ENCODE results near the gene NUCKS1. TPM values are rescaled to one million over a fixed set of nuclear protein-coding genes. Genes with fewer than 3 reads are reported as not detected.

The NUCKS1 gene
- polyA plus RNA-seq, 3 donors, result 396 to 473 (median 397) TPM

DNA sequence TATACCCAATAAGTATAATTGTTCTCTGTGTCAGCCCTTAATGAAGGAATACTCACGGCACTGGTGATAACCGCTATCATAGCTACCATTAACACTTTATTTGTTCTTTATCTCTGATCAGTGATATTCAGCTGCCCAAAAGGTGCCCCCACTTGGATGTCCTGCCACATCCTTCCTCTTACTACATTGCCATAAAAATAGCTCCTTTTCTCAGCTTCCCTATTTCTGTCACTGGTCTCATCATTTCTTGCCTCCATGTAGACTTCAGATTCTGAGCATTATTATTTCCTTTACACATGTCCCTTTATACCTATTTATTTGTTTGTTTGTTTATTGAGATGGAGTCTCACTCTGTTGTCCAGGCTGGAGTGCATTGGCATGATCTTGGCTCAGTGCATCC is 28.0 kb upstream of the NUCKS1 start:
- no peak for DNase-seq (ENCODE audit: extremely low read depth in 1 of 11, low read depth in 9 of 11, low spot score in 4 of 11)

DNA sequence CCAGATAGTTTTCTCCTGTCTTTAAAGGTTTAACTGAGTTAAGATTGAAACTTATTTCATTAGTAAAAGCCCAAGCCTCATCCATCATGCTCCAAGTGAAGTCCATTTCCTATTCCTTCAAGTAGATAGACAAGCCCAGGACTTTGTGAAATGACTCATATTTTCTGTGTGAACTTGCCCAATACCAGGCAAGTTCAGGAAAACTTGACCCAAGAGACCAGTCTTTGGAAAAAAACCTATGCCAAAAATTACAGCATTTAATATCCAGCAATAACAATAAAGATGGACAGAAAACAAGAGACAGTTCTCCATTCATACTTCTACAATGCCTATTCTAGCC is 25.7 kb upstream of the NUCKS1 start:
- DNase-seq (ENCODE audit: extremely low read depth in 1 of 11, low read depth in 9 of 11, low spot score in 4 of 11), result no peak

DNA sequence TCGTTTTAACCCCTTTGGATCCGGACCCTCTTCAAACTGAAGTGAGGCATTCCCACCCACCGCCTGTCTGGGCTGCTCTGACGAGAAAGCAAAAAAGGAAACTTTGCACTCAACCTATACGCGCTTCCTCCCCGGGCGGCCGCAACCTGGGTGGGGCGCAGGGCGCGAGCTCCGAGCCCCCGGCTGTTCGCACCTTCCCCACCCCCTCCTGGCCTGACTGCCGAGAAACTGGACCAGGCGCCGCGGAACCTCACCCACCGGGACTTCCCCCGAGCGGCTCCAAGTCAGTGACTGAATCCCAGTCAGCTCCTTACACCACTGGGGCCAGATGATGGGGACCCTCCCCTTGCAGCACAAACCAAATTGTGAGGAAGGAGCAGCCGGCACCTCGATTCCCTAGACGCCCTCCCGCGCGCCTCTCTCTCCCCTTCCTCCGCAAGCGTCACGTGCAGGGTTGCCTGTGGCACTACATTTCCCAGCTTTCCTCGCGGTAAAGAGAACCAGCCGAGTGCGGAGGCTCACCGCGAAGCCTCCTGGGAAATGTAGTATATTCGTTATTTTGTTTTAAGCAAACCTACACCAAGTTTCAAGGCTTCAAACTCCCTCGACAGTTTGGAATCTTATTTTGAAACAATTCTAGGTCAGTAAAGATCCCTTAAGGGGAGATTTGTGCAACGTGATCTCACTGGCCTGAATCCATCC is 25.2 kb upstream of the NUCKS1 start, which contains the start of gene RAB29:
RAB29 (minus strand) TSS at position 468 of the 702 bp plus-strand sequence. CDS start 526 bp downstream, outside the sequence.
- DNase-seq (ENCODE audit: extremely low read depth in 1 of 11, low read depth in 9 of 11, low spot score in 4 of 11), result peak; percentile 31 to 76 (median 62)

DNA sequence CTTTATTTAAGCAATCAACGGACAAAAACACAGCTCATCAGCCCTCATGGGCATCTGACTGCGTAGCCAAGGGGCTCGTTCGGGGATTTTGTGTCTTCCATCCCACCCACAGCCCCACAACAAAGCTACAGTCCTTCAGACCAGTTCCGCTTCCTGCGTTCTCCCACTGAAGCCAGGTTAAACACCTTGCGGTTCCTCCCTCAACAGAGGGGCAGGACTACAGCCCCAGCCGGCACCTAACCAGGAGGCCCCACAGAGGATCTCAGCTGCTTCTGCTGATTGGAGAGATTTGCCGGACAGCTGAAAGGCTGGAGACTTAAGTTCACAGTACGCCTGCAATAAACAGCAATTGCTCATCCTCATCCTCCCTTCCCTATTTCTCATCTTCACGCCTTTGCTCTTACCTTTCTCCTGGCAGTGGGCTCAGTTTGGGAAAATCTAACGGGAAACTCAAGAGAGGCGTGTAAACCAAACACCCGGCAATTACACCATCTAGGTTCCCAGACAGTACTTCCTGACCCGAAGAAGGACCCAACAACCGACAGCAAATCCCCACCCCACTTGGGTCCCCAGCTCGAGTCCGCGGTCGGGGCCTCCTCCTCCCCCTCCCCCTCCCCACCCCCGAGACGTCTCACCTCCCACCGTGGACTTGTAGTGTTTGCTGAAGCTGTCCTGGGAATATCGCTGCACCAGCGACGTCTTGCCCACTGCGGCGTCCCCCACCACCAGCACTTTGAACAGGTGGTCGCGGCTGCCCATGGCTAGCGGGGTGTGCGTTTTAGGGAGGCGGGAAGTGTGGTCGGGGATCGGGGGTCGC is 24.4 kb upstream of the NUCKS1 start:
- DNase-seq (ENCODE audit: extremely low read depth in 1 of 11, low read depth in 9 of 11, low spot score in 4 of 11), result no peak

DNA sequence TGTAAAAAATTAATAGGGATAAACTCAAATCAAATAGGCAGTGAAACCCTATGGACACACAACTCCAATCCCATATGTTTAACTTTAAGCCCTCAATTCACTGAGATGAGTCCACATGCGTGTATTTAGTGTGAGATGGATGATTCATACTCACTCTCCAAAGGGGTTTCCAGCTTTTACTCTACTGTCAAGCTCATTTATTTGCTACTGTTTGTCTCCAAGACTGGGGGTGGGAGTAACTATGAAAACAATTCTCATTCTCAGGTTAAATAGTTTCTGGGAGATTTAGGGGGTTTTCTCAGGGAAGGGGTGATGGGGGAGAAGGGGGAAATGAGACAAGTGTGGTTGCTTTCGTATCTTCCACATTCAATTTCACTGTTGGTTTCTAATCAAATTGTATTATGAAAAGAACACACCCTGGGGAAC is 22.6 kb upstream of the NUCKS1 start:
- no peak for DNase-seq (ENCODE audit: extremely low read depth in 1 of 11, low read depth in 9 of 11, low spot score in 4 of 11)

DNA sequence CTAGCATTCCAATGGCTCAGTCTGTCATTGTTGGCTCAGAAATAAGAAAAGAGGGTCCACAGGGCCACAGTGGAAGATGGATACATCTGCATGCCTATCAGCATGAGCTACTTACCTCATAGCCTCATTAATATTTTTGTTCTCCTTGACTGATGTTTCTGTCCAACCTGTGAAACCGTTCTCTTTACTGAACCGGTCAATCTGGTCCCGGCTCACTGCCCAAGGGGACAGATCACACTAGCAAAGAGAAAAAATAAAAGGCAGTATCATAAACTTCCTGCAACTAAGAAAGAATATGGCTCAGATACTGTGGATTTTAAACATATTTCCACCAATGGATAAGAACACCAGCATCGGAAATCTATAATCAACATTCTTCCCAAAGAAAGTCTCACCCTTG is 20.6 kb upstream of the NUCKS1 start:
- no peak for DNase-seq (ENCODE audit: extremely low read depth in 1 of 11, low read depth in 9 of 11, low spot score in 4 of 11)

DNA sequence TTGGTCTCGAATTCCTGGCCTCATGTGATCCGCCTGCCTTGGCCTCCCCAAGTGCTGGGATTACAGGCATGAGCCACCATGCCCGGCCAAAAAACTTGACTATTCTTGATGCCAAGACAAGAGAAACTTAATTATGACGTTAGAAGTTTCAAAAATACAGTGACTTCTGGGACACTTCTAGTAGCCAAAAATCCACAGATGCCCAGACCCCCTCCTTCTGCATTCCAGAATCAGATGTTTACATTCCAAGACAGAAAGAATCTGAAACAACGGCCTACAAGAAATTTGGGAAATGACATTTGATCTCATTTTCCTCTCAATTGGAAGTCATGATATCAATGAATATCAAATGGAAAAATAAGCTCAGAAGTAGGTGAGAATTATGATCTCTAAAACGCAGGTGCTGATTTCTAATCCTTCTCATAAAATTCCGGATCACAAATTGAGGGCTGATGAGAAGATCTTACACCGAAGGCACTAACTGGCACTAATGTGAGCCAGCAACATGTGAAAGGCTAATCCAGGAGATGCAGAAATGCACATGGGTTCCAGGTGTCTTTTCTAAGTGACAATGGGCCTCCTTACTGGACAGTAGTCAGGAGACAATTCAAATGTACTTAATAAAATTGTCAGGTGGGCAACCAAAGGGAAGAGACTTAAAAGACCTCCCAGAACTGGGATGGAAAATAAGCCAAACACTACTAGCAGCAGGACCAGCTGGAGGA is 19.8 kb upstream of the NUCKS1 start:
- DNase-seq (ENCODE audit: extremely low read depth in 1 of 11, low read depth in 9 of 11, low spot score in 4 of 11), result no peak

DNA sequence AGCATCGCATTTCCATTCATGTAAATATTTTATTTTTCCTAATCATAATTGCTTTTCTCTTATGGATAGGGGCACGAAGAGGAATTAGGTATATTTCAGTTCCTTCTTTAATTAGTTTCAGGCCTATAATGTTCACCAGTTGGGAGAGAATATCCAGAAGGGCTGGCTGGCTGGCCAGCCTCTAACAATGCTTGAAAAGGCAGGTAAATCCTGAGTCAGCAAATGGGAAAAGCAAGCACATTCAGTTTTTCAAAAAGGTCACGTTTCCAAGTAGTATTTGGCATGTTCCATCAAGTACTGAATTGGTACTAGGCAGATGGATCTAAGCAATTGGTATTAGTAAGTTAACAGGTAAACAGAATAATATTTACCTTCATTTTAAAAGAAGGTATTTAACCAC is 17.3 kb upstream of the NUCKS1 start:
- no peak for DNase-seq (ENCODE audit: extremely low read depth in 1 of 11, low read depth in 9 of 11, low spot score in 4 of 11)

DNA sequence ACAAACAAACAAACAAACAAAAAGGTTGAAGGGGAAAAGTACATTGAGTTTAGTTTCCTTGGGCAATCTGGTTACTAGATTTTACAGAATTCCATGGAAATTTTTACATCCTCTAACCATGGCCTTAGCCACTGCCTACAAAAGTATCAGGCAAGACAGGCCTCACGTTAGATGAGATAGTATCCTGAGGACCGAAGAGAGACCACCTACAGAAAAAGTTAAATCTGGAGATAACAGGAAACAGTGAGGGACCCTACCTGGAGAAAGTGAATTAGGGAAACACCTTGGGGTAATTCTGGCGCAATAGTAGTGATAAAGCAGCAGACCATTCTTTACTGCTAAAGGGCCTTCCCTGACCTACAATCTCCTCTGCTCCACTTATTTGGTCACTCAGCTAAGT is 16.6 kb upstream of the NUCKS1 start:
- no peak for DNase-seq (ENCODE audit: extremely low read depth in 1 of 11, low read depth in 9 of 11, low spot score in 4 of 11)

DNA sequence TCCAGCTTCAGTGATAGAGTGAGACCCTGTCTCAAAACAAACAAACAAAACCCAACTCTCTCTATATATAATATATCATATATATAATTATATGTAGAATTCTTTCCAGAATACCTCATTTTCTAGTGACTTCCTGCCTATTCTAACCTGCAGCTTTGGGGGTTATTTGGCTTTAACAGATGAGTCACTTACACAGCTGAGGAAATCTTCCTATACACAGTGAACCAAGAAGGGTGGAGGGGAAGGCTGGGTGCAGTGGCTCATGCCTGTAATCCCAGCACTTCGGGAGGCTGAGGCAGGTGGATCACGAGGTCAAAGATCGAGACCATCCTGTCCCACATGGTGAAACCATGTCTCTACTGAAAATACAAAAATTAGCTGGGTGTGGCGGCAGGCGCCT is 16.1 kb upstream of the NUCKS1 start:
- DNase-seq (ENCODE audit: extremely low read depth in 1 of 11, low read depth in 9 of 11, low spot score in 4 of 11), result no peak

DNA sequence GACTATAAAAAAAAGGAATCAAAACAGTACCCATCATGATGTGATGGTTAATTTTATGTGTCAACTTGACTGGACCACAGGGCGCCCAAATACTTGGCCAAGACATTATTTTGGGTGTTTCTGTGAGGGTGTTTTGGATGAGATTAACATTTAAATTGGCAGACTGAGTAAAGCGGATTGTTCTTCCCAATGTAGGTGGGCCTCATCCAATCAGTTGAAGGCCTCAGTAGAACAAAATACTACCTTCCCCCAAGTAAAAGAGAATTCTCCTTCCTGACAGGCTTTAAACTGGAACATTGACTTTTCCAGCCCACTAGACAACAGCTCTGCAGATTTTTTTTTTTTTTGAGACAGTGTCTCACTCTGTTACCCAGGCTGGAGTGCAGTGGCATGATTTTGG is 14.6 kb upstream of the NUCKS1 start:
- no peak for DNase-seq (ENCODE audit: extremely low read depth in 1 of 11, low read depth in 9 of 11, low spot score in 4 of 11)

DNA sequence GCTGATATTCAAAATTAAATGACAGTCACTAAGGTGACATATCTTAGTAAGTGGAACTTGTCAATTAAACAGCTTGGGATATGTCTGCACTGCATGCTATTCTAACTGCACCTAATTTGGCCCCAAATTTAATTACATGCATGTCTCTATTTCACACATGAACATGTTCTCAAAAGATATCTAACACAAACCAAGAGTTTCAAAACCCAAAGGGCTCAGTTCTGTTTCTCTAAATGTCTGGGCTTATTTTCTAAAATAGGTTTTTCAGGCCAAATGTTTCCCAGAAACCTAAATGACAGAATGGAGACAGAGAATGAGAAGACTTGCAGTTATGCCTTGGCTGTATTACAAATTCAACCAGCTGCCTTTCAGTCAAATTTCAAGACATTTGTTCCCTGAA is 14.0 kb upstream of the NUCKS1 start:
- no peak for DNase-seq (ENCODE audit: extremely low read depth in 1 of 11, low read depth in 9 of 11, low spot score in 4 of 11)

DNA sequence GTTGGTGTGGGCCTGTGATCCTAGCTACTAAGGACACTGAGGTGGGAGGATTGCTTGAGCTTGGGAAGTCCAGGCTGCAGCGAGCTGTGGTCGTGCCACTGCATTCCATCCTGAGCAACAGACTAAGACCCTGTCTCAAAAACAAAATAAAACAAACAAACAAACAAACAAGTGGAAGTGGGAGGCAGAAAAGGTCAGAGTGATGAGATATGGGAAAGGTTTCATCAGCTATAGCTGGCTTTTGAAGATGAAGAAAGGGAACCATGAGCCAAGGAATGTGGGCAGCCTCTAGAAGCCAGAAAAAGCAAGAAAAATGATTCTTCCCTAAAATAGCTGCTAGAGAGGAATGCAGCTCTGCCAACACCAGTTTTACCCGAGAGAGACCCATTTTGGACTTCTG is 10.6 kb upstream of the NUCKS1 start:
- DNase-seq (ENCODE audit: extremely low read depth in 1 of 11, low read depth in 9 of 11, low spot score in 4 of 11), result no peak

DNA sequence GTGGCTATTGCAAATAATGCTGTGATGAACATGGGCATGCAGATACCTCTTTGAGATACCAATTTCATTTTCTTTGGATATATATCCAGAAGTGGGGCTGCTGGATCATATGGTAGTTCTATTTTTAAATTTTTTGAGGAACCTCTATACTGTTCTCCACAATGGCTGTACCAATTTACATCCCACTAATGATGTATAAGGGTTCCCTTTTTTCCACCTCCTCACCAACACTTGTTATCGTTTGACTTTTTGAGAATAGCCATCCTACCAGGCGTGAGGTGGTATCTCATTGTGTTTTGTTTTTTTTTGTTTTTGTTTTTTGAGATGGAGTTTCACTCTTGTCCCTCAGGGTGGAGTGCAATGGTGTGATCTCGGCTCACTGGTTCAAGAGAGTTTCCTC is 6.6 kb upstream of the NUCKS1 start:
- no peak for DNase-seq (ENCODE audit: extremely low read depth in 1 of 11, low read depth in 9 of 11, low spot score in 4 of 11)

DNA sequence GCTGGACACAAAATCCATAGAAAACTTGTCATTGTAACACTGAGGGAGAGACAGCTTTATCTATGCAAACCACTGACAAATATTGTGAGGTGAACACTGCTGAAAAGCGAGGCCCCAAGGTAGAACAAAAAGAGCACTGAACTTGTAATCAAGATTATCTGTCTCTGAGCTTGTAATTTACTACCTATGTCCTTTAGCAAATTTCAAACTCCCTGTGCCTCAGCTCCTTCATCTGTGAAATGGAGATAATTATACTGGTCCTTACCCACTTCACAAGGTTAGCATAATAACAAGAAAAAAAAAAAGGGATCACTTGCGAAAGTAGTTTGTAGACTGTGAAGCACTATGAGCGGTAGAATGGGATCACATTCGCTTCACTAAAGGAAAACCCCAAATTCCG is 4.9 kb upstream of the NUCKS1 start:
- no peak for DNase-seq (ENCODE audit: extremely low read depth in 1 of 11, low read depth in 9 of 11, low spot score in 4 of 11)

DNA sequence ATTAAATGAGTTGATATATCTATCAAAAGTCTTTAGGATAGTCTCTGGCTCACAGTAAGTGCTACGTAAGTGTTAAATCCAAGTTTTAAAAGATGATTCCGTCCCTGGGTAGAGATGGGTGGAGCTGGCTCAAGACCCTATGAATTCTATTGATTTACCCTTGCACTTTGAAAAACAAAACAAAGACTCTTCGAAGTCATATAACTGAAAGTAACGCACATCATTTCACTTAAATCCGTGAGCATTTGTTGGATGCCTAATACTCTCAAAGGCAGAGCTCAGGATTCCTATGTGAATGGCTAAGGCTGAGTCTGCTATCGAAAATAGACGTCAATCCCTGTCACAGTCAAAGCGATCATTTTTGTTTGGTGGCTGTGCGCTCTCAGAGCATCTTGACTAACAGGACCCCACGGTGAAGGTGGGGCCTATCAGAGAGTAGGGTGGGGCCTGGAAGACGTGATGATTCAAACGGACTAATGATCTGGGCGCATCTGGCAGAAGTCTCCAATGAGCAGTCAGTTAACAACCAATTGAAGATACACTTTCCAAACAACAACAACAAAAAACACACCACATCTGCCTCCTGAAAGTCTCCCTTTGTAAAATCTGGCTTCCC is 1.2 kb upstream of the NUCKS1 start:
- peak in 1 of 11 donors; percentile 23 for DNase-seq (ENCODE audit: extremely low read depth in 1 of 11, low read depth in 9 of 11, low spot score in 4 of 11)

DNA sequence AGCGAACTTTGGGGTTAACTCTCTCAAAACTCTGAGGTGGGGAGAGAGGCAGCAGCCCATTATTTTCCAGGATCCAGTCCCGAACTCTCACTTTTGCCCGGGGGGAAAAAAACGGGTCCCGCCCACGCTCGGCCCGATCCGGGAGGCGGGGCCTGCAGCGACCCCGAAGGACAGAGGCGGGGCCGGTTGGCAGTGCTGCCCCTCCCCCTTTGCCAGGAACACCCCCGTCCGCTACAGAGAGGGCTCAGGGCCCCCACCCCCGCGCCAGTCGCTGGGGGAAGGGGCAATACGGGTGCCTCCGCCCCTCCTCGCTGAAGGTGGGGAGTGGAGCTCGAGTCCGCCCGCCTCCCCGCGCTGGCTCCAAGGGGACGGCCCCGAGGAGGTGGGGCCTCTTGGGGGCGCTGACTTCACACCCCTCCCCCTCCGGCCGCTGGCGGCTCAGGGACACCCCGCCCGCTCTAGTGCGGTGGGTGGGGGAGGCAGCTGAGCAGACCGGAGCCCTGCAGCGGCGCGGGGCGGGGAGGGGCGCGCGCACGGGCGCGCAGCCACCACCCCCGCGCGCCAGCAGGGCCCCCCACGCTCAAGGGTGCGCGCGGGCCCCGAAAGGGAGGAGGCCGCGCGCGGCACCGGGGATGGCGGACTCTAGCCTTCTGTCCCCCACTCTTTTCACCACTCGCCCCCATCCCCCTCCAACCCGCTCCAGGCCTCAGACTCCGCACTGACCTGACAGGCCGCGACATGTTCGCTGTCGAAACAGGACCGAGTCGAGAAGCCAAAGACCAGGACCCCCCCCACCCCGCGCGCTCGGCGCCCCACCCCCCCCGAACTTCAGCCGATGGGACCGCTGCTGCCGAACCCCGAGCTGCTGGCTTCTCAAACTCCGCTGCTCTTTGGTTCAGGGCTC is 496 bp downstream of the NUCKS1 start:
- DNase-seq (ENCODE audit: extremely low read depth in 1 of 11, low read depth in 9 of 11, low spot score in 4 of 11), result peak; percentile 70 to 93 (median 90)

DNA sequence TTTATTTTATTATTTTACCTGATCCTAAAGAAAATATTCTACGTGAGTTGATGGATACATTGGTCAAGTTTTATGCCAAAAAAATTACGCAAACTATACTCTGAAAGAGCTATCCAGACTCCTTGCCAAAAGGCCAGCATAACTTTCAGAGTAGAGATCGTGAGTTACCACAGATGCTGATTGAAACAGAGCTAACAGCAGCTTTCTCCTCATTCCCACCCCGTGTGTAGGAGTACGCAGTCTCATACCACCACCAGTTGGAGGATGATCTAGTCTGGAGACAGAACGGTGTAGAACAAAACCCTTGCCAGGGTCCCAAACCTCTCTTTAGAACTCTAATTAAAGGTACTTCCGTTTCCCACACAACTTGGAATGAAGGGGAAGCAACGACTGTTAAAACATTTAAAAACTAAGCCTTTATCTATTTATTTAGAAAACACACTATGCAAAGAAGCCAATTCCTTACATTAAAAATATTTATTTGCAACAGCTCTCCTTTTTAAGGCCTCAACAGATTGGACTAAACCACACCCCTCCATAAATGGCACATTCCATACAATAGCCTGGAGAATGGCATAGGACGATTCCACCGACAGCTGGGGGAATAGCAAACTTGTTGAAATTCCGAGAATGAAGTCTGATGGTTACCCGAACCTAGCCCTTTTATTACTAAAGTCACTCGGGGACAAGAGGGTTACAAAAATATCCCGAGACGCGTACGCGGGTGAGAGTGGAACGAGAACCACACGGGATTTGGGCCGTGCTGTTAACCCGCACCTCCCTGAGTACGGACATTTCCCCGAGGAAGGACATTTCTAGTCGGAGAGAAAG is 1.4 kb downstream of the NUCKS1 start:
- peak; percentile 29 to 77 (median 46) for DNase-seq (ENCODE audit: extremely low read depth in 1 of 11, low read depth in 9 of 11, low spot score in 4 of 11)

Measured in renal cortex interstitium (tissue), 11 donors.